BJ (cell line): ENCODE measurements around the gene SLC35A4. TPM values are rescaled to one million over a fixed set of nuclear protein-coding genes. Genes with fewer than 3 reads are reported as not detected.
A peak's percentile ranks its signal among the peaks of the same experiment; 100 is the strongest.

ENCODE experiments used
- CTCF ChIA-PET: fragments of 350-600 bp; formaldehyde crosslinking; extraction: SDS; loops from one replicate; lab custom pipeline; 2021; ENCODE audit warnings: antibody characterized with exemption, inconsistent platforms; lab: Yijun Ruan, JAX
- POLR2A ChIA-PET: fragments of 300-600 bp; sonication (Branson Sonifier 250); formaldehyde crosslinking; extraction: SDS; loops from one replicate; lab custom pipeline; 2021; ENCODE audit warnings: antibody characterized with exemption; lab: Charles Lee
- DNase-seq: peaks from one replicate; pipeline ENCODE4 v3.0.0-alpha.2; 2011; ENCODE audit warnings: low read depth
- H3K27me3 ChIP-seq: 2 replicates; pipeline ENCODE4 v1.6.0; 2011; ENCODE audit warnings: low read length; ENCODE audit not compliant: control insufficient read depth, insufficient read depth
- H3K36me3 ChIP-seq: 2 replicates; pipeline ENCODE4 v1.5.1; 2011; ENCODE audit warnings: low read length; ENCODE audit not compliant: control insufficient read depth, insufficient read depth
- H3K4me3 ChIP-seq: 2 replicates; pipeline ENCODE4 v1.5.1; 2011; ENCODE audit warnings: low read depth, mild to moderate bottlenecking, control low read depth, low read length
- CTCF ChIP-seq: IDR thresholded peaks from 2 replicates; pipeline ENCODE4 v1.5.1; 2011; ENCODE audit warnings: low read depth, mild to moderate bottlenecking, control low read depth, inconsistent platforms, low read length, moderate library complexity; ENCODE audit not compliant: insufficient read depth
- polyA plus RNA-seq: library from polyadenylated mRNA; depleted of rRNA; stranded (reverse); fragments of >200 nt; gene quantifications from 2 replicates; pipeline ENCODE4 v1.2.3, GENCODE V29; 2011

The SLC35A4 gene
- polyA plus RNA-seq, 1 experiment = 101 TPM

- POLR2A ChIA-PET = no interaction called here
- no peak for TF ChIP-seq CTCF
- Histone ChIP-seq H3K36me3 (peaks cover 9% of the 10 kb centered on the region), H3K27me3 (no peaks in the 10 kb centered on the region), H3K4me3 (no peak overlapping the region)
- DNase-seq = no peak
- CTCF ChIA-PET = interaction anchor here (0.7 kb wide), 1 partner anchor 627 kb away, joined by 3 read pairs; no protein-coding TSS in a partner anchor
Measured at GRCh38 chr5:140545606-140546005, 19.0 kb upstream of the SLC35A4 start.

GRCh38 chr5:140546851-140547507 is 17.6 kb upstream of the SLC35A4 start:
- POLR2A ChIA-PET = interaction anchor here (0.8 to 2.1 kb wide), 2 partner anchors 10 to 100 kb away, joined by 4 to 10 read pairs; partner anchors contain the start of gene SRA1
- TF ChIP-seq CTCF = no peak
- CTCF ChIA-PET = interaction anchor here (0.7 to 1.7 kb wide), 12 partner anchors 8 to 195 kb away, joined by 3 to 9 read pairs (median 4); partner anchors contain the start of genes APBB3, IK, NDUFA2 and SRA1
- Histone ChIP-seq H3K4me3 (no peak overlapping the region), H3K36me3 (peaks cover 15% of the 10 kb centered on the region), H3K27me3 (no peaks in the 10 kb centered on the region)
- no peak for DNase-seq

GRCh38 chr5:140547508-140548299 is 16.9 kb upstream of the SLC35A4 start, which contains the start of gene EIF4EBP3:
EIF4EBP3 (plus strand) TSS chr5:140547662; CDS start chr5:140547738, 76 bp downstream.
- TF ChIP-seq CTCF = peak; percentile 65
- Histone ChIP-seq H3K27me3 (no peaks in the 10 kb centered on the region), H3K36me3 (peaks cover 15% of the 10 kb centered on the region), H3K4me3 (peak within 1 kb of the TSS; percentile 43)
- peak; percentile 82 for DNase-seq
- ChIA-PET POLR2A (interaction anchor here (0.8 to 2.1 kb wide), 2 partner anchors 10 to 99 kb away, joined by 4 to 10 read pairs; partner anchors contain the start of gene SRA1), CTCF (interaction anchor here (0.6 to 1.7 kb wide), 16 partner anchors 9 to 182 kb away, joined by 3 to 9 read pairs (median 3); partner anchors contain the start of genes APBB3, IK, NDUFA2 and SRA1)

GRCh38 chr5:140548300-140548688 is 16.3 kb upstream of the SLC35A4 start:
- DNase-seq = no peak
- CTCF ChIA-PET = interaction anchor here (0.9 to 1.7 kb wide), 9 partner anchors 9 to 116 kb away, joined by 3 to 9 read pairs (median 3); partner anchors contain the start of genes APBB3, SRA1, TMCO6 and WDR55
- POLR2A ChIA-PET = interaction anchor here (2.1 kb wide), 1 partner anchor 9 kb away, joined by 10 read pairs; the partner anchor contains the start of gene SRA1
- Histone ChIP-seq H3K4me3 (peak overlapping the region; percentile 43), H3K27me3 (no peaks in the 10 kb centered on the region), H3K36me3 (peaks cover 15% of the 10 kb centered on the region)
- no peak for TF ChIP-seq CTCF
